AG04449 (cell line): Measurements from ENCODE around the gene KIAA0319L.

Experiments
- CTCF ChIA-PET: fragments of 350-600 bp; formaldehyde crosslinking; extraction: SDS; loops from one replicate; lab custom pipeline; 2021; ENCODE audit warnings: antibody characterized with exemption; lab: Yijun Ruan, JAX
- POLR2A ChIA-PET: fragments of 400-600, 350-600 bp; formaldehyde crosslinking; extraction: SDS; loops from one replicate; lab custom pipeline; 2020; ENCODE audit warnings: antibody characterized with exemption, inconsistent platforms; lab: Yijun Ruan, JAX
- DNase-seq: peaks from one replicate; pipeline ENCODE4 v3.0.0-alpha.2; 2010; ENCODE audit warnings: low read depth, low spot score
- H3K4me3 ChIP-seq: 2 replicates; pipeline ENCODE4 v1.5.1; 2011; ENCODE audit warnings: low read depth, mild to moderate bottlenecking, control low read depth, low read length
- CTCF ChIP-seq: IDR thresholded peaks from one replicate; pipeline ENCODE4 v1.5.1; 2011; ENCODE audit warnings: mild to moderate bottlenecking, moderate library complexity, low read length, control low read depth, inconsistent platforms; ENCODE audit not compliant: insufficient read depth; ENCODE audit errors: missing control alignments

KIAA0319L gene

GRCh38 chr1:35561972-35562680 is 4.9 kb upstream of the KIAA0319L start:
- TF ChIP-seq CTCF = no peak
- POLR2A ChIA-PET = no interaction called here
- CTCF ChIA-PET = interaction anchor here (0.7 to 15.0 kb wide), 7 partner anchors 9 to 190 kb away, joined by 3 to 222 read pairs (median 3); partner anchors contain the start of gene TFAP2E

GRCh38 chr1:35561297-35561971 is 4.2 kb upstream of the KIAA0319L start:
- ChIA-PET CTCF (interaction anchor here (0.8 to 15.0 kb wide), 8 partner anchors 7 to 190 kb away, joined by 3 to 222 read pairs (median 12); partner anchors contain the start of gene TFAP2E), POLR2A (interaction anchor here (0.8 kb wide), 1 partner anchor 107 kb away, joined by 3 read pairs; no protein-coding TSS in a partner anchor)
- no peak for TF ChIP-seq CTCF
- no peak overlapping the region for H3K4me3 ChIP-seq
- DNase-seq = no peak

More at GRCh38 chr1:35561972-35562680, 4.9 kb upstream of the KIAA0319L start:
- H3K4me3 ChIP-seq = no peak overlapping the region
- no peak for DNase-seq

- no peak for DNase-seq
- ChIA-PET POLR2A (interaction anchor here (0.8 kb wide), 1 partner anchor 106 kb away, joined by 3 read pairs; no protein-coding TSS in a partner anchor), CTCF (interaction anchor here (1.2 to 15.0 kb wide), 6 partner anchors 8 to 166 kb away, joined by 3 to 222 read pairs (median 20); partner anchors contain the start of gene TFAP2E)
- no peak overlapping the region for H3K4me3 ChIP-seq
- no peak for TF ChIP-seq CTCF
Observed at GRCh38 chr1:35560256-35561225, 3.3 kb upstream of the KIAA0319L start.

- ChIA-PET POLR2A (no interaction called here), CTCF (interaction anchor here (1.5 to 15.0 kb wide), 5 partner anchors 9 to 167 kb away, joined by 3 to 222 read pairs (median 21); no protein-coding TSS in a partner anchor)
- H3K4me3 ChIP-seq = no peak overlapping the region; the same call in 1 of the 2 replicates
- TF ChIP-seq CTCF = no peak
- DNase-seq = no peak
Observed at GRCh38 chr1:35559317-35559944, 2.2 kb upstream of the KIAA0319L start.
